Astrocyte (in vitro differentiated cells and primary cell): ENCODE measurements around the gene FAM151B. TPM values are rescaled to one million over a fixed set of nuclear protein-coding genes. Genes with fewer than 3 reads are reported as not detected.

Source experiments
- DNase-seq: peaks from one replicate; pipeline ENCODE4 v3.0.0-alpha.2; 2010; ENCODE audit warnings: low read depth
- FAIRE-seq: peaks from 2 replicates; lab custom pipeline; 2011; peaks lifted over from hg19 to GRCh38; lab: Jason Lieb, UNC
- H2AFZ ChIP-seq: 2 replicates; pipeline ENCODE4 v1.6.0; 2012; ENCODE audit warnings: low read depth, low read length, inconsistent platforms
- H3K27ac ChIP-seq: 2 replicates; pipeline ENCODE4 v1.5.1; 2011; ENCODE audit warnings: low read depth, low read length, inconsistent platforms
- H3K27me3 ChIP-seq: 2 replicates; pipeline ENCODE4 v1.6.0; 2011; ENCODE audit warnings: low read length, inconsistent platforms; ENCODE audit not compliant: insufficient read depth
- H3K36me3 ChIP-seq: 2 replicates; pipeline ENCODE4 v1.5.1; 2011; ENCODE audit warnings: low read length, inconsistent platforms; ENCODE audit not compliant: insufficient read depth
- H3K4me1 ChIP-seq: 2 replicates; pipeline ENCODE4 v1.5.1; 2011; ENCODE audit warnings: low read length, inconsistent platforms; ENCODE audit not compliant: insufficient read depth
- H3K4me2 ChIP-seq: 2 replicates; pipeline ENCODE4 v1.6.0; 2012; ENCODE audit warnings: low read length, inconsistent platforms
- H3K4me3 ChIP-seq: 2 replicates; pipeline ENCODE4 v1.5.1; 2011; ENCODE audit warnings: low read depth, mild to moderate bottlenecking, low read length, inconsistent platforms; ENCODE audit not compliant: insufficient read depth
- H3K79me2 ChIP-seq: 2 replicates; pipeline ENCODE4 v1.6.0; 2012; ENCODE audit warnings: mild to moderate bottlenecking, low read length, inconsistent platforms; ENCODE audit not compliant: insufficient read depth
- H3K9ac ChIP-seq: 2 replicates; pipeline ENCODE4 v1.6.0; 2012; ENCODE audit warnings: mild to moderate bottlenecking, low read length, inconsistent platforms
- H3K9me3 ChIP-seq: 2 replicates; pipeline ENCODE4 v1.5.1; 2012; ENCODE audit warnings: low read depth, mild to moderate bottlenecking, low read length, inconsistent platforms; ENCODE audit not compliant: insufficient read depth
- H4K20me1 ChIP-seq: 2 replicates; pipeline ENCODE4 v1.6.0; 2012; ENCODE audit warnings: low read length, inconsistent platforms; ENCODE audit not compliant: insufficient read depth
- H3K27ac Mint-ChIP-seq: one replicate; pipeline ENCODE4 v1.8.0; 2021; ENCODE audit warnings: mild to moderate bottlenecking, mixed read lengths; ENCODE audit not compliant: unreplicated experiment
- H3K27me3 Mint-ChIP-seq: one replicate; pipeline ENCODE4 v1.8.0; 2021; ENCODE audit warnings: low read depth, mixed read lengths; ENCODE audit not compliant: unreplicated experiment
- H3K36me3 Mint-ChIP-seq: one replicate; pipeline ENCODE4 v1.8.0; 2021; ENCODE audit warnings: low read depth, mixed read lengths; ENCODE audit not compliant: unreplicated experiment
- H3K4me1 Mint-ChIP-seq: one replicate; pipeline ENCODE4 v1.8.0; 2021; ENCODE audit warnings: low read depth, mixed read lengths; ENCODE audit not compliant: unreplicated experiment
- H3K4me3 Mint-ChIP-seq: one replicate; pipeline ENCODE4 v1.8.0; 2021; ENCODE audit warnings: mild to moderate bottlenecking, moderate library complexity, mixed read lengths; ENCODE audit not compliant: unreplicated experiment
- H3K9me3 Mint-ChIP-seq: one replicate; pipeline ENCODE4 v1.8.0; 2021; ENCODE audit warnings: mild to moderate bottlenecking, mixed read lengths; ENCODE audit not compliant: unreplicated experiment
- CTCF ChIP-seq: IDR thresholded peaks from 2 replicates; pipeline ENCODE4 v1.5.1; 2011; ENCODE audit warnings: low read depth, mild to moderate bottlenecking, inconsistent platforms, low read length, moderate library complexity; ENCODE audit not compliant: insufficient read depth
- EZH2 ChIP-seq: IDR thresholded peaks from 2 replicates; pipeline ENCODE4 v1.6.1; 2012; ENCODE audit warnings: mild to moderate bottlenecking, low read length, inconsistent platforms; ENCODE audit not compliant: insufficient read depth
- total RNA-seq: library from RNA; stranded (reverse); gene quantifications from 2 replicates; pipeline ENCODE4 v1.2.1, GENCODE V29; 2021

FAM151B gene
- total RNA-seq, 1 donor from 2014 or later = 2.9 TPM

- Histone ChIP-seq H2AFZ (no peak overlapping the region), H3K9ac (no peak overlapping the region), H4K20me1 (no peaks in the 10 kb centered on the region), H3K4me1 (no peaks in the 10 kb centered on the region), H3K9me3 (no peaks in the 10 kb centered on the region), H3K4me2 (no peak overlapping the region), H3K36me3 (no peaks in the 10 kb centered on the region), H3K4me3 (no peak overlapping the region), H3K27ac (no peak overlapping the region), H3K79me2 (no peaks in the 10 kb centered on the region), H3K27me3 (no peaks in the 10 kb centered on the region)
- H3K4me3 Mint-ChIP-seq = no peak overlapping the region
- no peak for DNase-seq
- H3K4me1 Mint-ChIP-seq = peaks cover 4% of the 10 kb centered on the region
- no peak for FAIRE-seq
- H3K27ac Mint-ChIP-seq = no peak overlapping the region
- H3K36me3 Mint-ChIP-seq = no peaks in the 10 kb centered on the region
- H3K27me3 Mint-ChIP-seq = no peaks in the 10 kb centered on the region
- no peaks in the 10 kb centered on the region for H3K9me3 Mint-ChIP-seq
- TF ChIP-seq EZH2 = no peak
- TF ChIP-seq CTCF = no peak
These were observed 16.9 kb downstream of the FAM151B start for GRCh38 chr5:80504833-80505232.

GRCh38 chr5:80507663-80508062 is 19.8 kb downstream of the FAM151B start:
- H2AFZ ChIP-seq = no peak overlapping the region
- no peak overlapping the region for H3K4me3 ChIP-seq
- no peak overlapping the region for H3K4me2 ChIP-seq
- H3K36me3 ChIP-seq = no peaks in the 10 kb centered on the region
- no peaks in the 10 kb centered on the region for H3K9me3 ChIP-seq
- H3K79me2 ChIP-seq = no peaks in the 10 kb centered on the region
- no peak overlapping the region for H3K27ac Mint-ChIP-seq
- H3K27ac ChIP-seq = no peak overlapping the region
- no peaks in the 10 kb centered on the region for H4K20me1 ChIP-seq
- FAIRE-seq = no peak
- no peaks in the 10 kb centered on the region for H3K27me3 Mint-ChIP-seq
- no peak for TF ChIP-seq EZH2
- TF ChIP-seq CTCF = no peak
- H3K9me3 Mint-ChIP-seq = no peaks in the 10 kb centered on the region
- no peaks in the 10 kb centered on the region for H3K27me3 ChIP-seq
- no peak overlapping the region for H3K9ac ChIP-seq
- H3K36me3 Mint-ChIP-seq = no peaks in the 10 kb centered on the region
- H3K4me3 Mint-ChIP-seq = no peak overlapping the region
- no peaks in the 10 kb centered on the region for H3K4me1 ChIP-seq
- DNase-seq = no peak
- H3K4me1 Mint-ChIP-seq = peaks cover 4% of the 10 kb centered on the region

- no peak overlapping the region for H3K9ac ChIP-seq
- no peaks in the 10 kb centered on the region for H3K36me3 Mint-ChIP-seq
- no peak for TF ChIP-seq CTCF
- TF ChIP-seq EZH2 = no peak
- H3K27me3 ChIP-seq = no peaks in the 10 kb centered on the region
- no peaks in the 10 kb centered on the region for H3K9me3 ChIP-seq
- H2AFZ ChIP-seq = no peak overlapping the region
- no peak overlapping the region for H3K27ac ChIP-seq
- H3K36me3 ChIP-seq = no peaks in the 10 kb centered on the region
- H3K4me3 ChIP-seq = no peak overlapping the region
- no peak overlapping the region for H3K27ac Mint-ChIP-seq
- H3K4me3 Mint-ChIP-seq = no peak overlapping the region
- no peaks in the 10 kb centered on the region for H3K4me1 ChIP-seq
- no peaks in the 10 kb centered on the region for H3K27me3 Mint-ChIP-seq
- no peaks in the 10 kb centered on the region for H3K79me2 ChIP-seq
- DNase-seq (no peak), FAIRE-seq (no peak)
- H3K9me3 Mint-ChIP-seq = no peaks in the 10 kb centered on the region
- H4K20me1 ChIP-seq = no peaks in the 10 kb centered on the region
- H3K4me1 Mint-ChIP-seq = peaks cover 4% of the 10 kb centered on the region
- no peak overlapping the region for H3K4me2 ChIP-seq
These were observed 20.9 kb downstream of the FAM151B start for GRCh38 chr5:80508844-80509243.
